ENCODE measurements around the gene ZBTB20. TPM values are rescaled to one million over a fixed set of nuclear protein-coding genes. Genes with fewer than 3 reads are reported as not detected.

Gene ZBTB20
- total and polyA plus RNA-seq, 2 donors from 2014 or later = 0.99 to 142 TPM

DNA sequence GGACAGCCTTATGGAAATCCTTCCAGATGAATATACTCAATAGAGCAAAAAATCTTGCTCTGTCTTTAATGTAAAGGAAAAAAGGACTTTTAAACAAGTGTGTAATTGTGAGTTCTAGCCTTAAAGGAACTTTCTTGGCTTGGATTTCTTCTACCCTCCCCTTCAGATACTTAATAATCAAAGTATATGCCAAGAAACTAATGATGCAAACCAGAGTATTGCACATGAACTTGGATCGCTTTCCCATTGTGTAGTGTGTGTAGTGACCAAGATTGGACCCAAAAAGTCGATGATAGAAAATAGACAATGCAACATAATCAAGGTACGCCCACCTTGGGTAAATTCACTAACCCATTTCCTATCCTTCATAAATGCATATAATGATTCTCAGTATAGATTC is 729.4 kb downstream of the ZBTB20 start:
- FAIRE-seq (no peak), DNase-seq (no peak)
- no peak overlapping the region for H3K27ac ChIP-seq (ENCODE audit: low read depth in 2 of 2, low read length in 2 of 2)
- no peaks in the 10 kb centered on the region for H3K9me3 ChIP-seq (ENCODE audit: control insufficient read depth in 2 of 3, insufficient read depth in 1 of 3, low read length in 3 of 3)
- intact Hi-C loops (cut with DNase I) = no loop called here
- H3K36me3 ChIP-seq (ENCODE audit: control insufficient read depth in 2 of 3, insufficient read depth in 3 of 3, low read length in 3 of 3) = no peaks in the 10 kb centered on the region
- H3K4me1 ChIP-seq (ENCODE audit: control insufficient read depth in 2 of 3, insufficient read depth in 2 of 3, low read depth in 1 of 3, low read length in 3 of 3) = peaks cover 0 to 15% (median 6%) of the 10 kb centered on the region in 3 donors
- H3K4me3 ChIP-seq (ENCODE audit: low read length in 3 of 3) = no peak overlapping the region
- no peak overlapping the region for H3K9ac ChIP-seq (ENCODE audit: low read length in 3 of 3)
- no peaks in the 10 kb centered on the region for H3K27me3 ChIP-seq (ENCODE audit: control insufficient read depth, insufficient read depth, low read length)
- TF ChIP-seq, protein P1, sequence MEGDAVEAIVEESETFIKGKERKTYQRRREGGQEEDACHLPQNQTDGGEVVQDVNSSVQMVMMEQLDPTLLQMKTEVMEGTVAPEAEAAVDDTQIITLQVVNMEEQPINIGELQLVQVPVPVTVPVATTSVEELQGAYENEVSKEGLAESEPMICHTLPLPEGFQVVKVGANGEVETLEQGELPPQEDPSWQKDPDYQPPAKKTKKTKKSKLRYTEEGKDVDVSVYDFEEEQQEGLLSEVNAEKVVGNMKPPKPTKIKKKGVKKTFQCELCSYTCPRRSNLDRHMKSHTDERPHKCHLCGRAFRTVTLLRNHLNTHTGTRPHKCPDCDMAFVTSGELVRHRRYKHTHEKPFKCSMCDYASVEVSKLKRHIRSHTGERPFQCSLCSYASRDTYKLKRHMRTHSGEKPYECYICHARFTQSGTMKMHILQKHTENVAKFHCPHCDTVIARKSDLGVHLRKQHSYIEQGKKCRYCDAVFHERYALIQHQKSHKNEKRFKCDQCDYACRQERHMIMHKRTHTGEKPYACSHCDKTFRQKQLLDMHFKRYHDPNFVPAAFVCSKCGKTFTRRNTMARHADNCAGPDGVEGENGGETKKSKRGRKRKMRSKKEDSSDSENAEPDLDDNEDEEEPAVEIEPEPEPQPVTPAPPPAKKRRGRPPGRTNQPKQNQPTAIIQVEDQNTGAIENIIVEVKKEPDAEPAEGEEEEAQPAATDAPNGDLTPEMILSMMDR (IDR thresholded peaks at IDR 0.05; ENCODE audit: borderline replicate concordance, extremely low read depth, insufficient read depth) = no peak

- Histone ChIP-seq H3K9ac (ENCODE audit: low read length in 3 of 3) (no peak overlapping the region), H3K4me3 (ENCODE audit: low read length in 3 of 3) (no peak overlapping the region)
- TF ChIP-seq, protein P1 (IDR thresholded peaks at IDR 0.05; ENCODE audit: borderline replicate concordance, extremely low read depth, insufficient read depth) = no peak
These were observed 729.8 kb downstream of the ZBTB20 start for GRCh38 chr3:114417265-114417664.

GRCh38 chr3:114411811-114412803 is 735.0 kb downstream of the ZBTB20 start:
- DNase-seq (peak in 1 of 5 donors; percentile 20), FAIRE-seq (no peak)
- Histone ChIP-seq H3K4me1 (ENCODE audit: control insufficient read depth in 2 of 3, insufficient read depth in 2 of 3, low read depth in 1 of 3, low read length in 3 of 3) (peaks cover 10 to 22% (median 17%) of the 10 kb centered on the region in 3 donors), H3K27ac (ENCODE audit: low read depth in 2 of 2, low read length in 2 of 2) (peak overlapping the region; percentile 15 to 17), H3K27me3 (ENCODE audit: control insufficient read depth, insufficient read depth, low read length) (no peaks in the 10 kb centered on the region), H3K4me3 (ENCODE audit: low read length in 3 of 3) (no peak overlapping the region), H3K9me3 (ENCODE audit: control insufficient read depth in 2 of 3, insufficient read depth in 1 of 3, low read length in 3 of 3) (no peaks in the 10 kb centered on the region), H3K36me3 (ENCODE audit: control insufficient read depth in 2 of 3, insufficient read depth in 3 of 3, low read length in 3 of 3) (no peaks in the 10 kb centered on the region), H3K9ac (ENCODE audit: low read length in 3 of 3) (no peak overlapping the region)
- TF ChIP-seq, protein P1 (IDR thresholded peaks at IDR 0.05; ENCODE audit: borderline replicate concordance, extremely low read depth, insufficient read depth) = no peak
- intact Hi-C loops (cut with DNase I) = no loop called here

More at GRCh38 chr3:114417265-114417664, 729.8 kb downstream of the ZBTB20 start:
- H3K27ac ChIP-seq (ENCODE audit: low read depth in 2 of 2, low read length in 2 of 2) = no peak overlapping the region
- H3K9me3 ChIP-seq (ENCODE audit: control insufficient read depth in 2 of 3, insufficient read depth in 1 of 3, low read length in 3 of 3) = no peaks in the 10 kb centered on the region
- FAIRE-seq = no peak
- intact Hi-C loops (cut with DNase I) = no loop called here
- no peaks in the 10 kb centered on the region for H3K27me3 ChIP-seq (ENCODE audit: control insufficient read depth, insufficient read depth, low read length)
- DNase-seq = no peak
- H3K4me1 ChIP-seq (ENCODE audit: control insufficient read depth in 2 of 3, insufficient read depth in 2 of 3, low read depth in 1 of 3, low read length in 3 of 3) = peaks cover 0 to 19% (median 10%) of the 10 kb centered on the region in 3 donors
- no peaks in the 10 kb centered on the region for H3K36me3 ChIP-seq (ENCODE audit: control insufficient read depth in 2 of 3, insufficient read depth in 3 of 3, low read length in 3 of 3)

Measured in kidney (tissue), 14 donors.